ENCODE results near the gene TUBA8.

TUBA8 gene

GRCh38 chr22:18067121-18067520, 43.5 kb upstream of the TUBA8 start:
- H3K4me3 ChIP-seq (ENCODE audit: low read depth, low read length, poor library complexity, severe bottlenecking), result no peak overlapping the region
- H3K79me2 ChIP-seq (ENCODE audit: insufficient read depth, low read length), result no peaks in the 10 kb centered on the region
- H4K20me1 ChIP-seq (ENCODE audit: insufficient read depth, low read length), result no peaks in the 10 kb centered on the region
- peaks cover 4% of the 10 kb centered on the region; the same call in 1 of the 2 replicates for H3K27me3 ChIP-seq (ENCODE audit: insufficient read depth, low read length)
- peak overlapping the region; percentile 51 for H3K27ac ChIP-seq (ENCODE audit: low read depth, low read length, poor library complexity, severe bottlenecking)
- H2AFZ ChIP-seq (ENCODE audit: low read length), result no peak overlapping the region
- H3K9ac ChIP-seq (ENCODE audit: low read length), result no peak overlapping the region
- H3K9me2 ChIP-seq (ENCODE audit: low read depth, low read length), result no peaks in the 10 kb centered on the region
- peaks cover 21% of the 10 kb centered on the region for H3K4me1 ChIP-seq (ENCODE audit: insufficient read depth, low read length, severe bottlenecking)
- no peak for TF ChIP-seq EZH2 (IDR thresholded peaks at IDR 0.05; ENCODE audit: borderline replicate concordance, low read length)
- TF ChIP-seq CTCF (IDR thresholded peaks at IDR 0.05; ENCODE audit: low read length), result no peak
- no peaks in the 10 kb centered on the region for H3K36me3 ChIP-seq (ENCODE audit: insufficient read depth, low read length)
- no peak overlapping the region for H3K4me2 ChIP-seq (ENCODE audit: low read length)
- H3F3A ChIP-seq (ENCODE audit: insufficient read depth, low read length), result no peaks in the 10 kb centered on the region
- no peaks in the 10 kb centered on the region for H3K9me3 ChIP-seq (ENCODE audit: low read length)

- Histone ChIP-seq H3K9me2 (ENCODE audit: low read depth, low read length) (no peaks in the 10 kb centered on the region), H3K27me3 (ENCODE audit: insufficient read depth, low read length) (peaks cover 3% of the 10 kb centered on the region; the same call in 1 of the 2 replicates), H2AFZ (ENCODE audit: low read length) (no peak overlapping the region), H4K20me1 (ENCODE audit: insufficient read depth, low read length) (no peaks in the 10 kb centered on the region), H3K36me3 (ENCODE audit: insufficient read depth, low read length) (no peaks in the 10 kb centered on the region), H3F3A (ENCODE audit: insufficient read depth, low read length) (no peaks in the 10 kb centered on the region), H3K27ac (ENCODE audit: low read depth, low read length, poor library complexity, severe bottlenecking) (no peak overlapping the region), H3K79me2 (ENCODE audit: insufficient read depth, low read length) (no peaks in the 10 kb centered on the region), H3K4me1 (ENCODE audit: insufficient read depth, low read length, severe bottlenecking) (peaks cover 21% of the 10 kb centered on the region), H3K9me3 (ENCODE audit: low read length) (no peaks in the 10 kb centered on the region), H3K4me2 (ENCODE audit: low read length) (no peak overlapping the region), H3K4me3 (ENCODE audit: low read depth, low read length, poor library complexity, severe bottlenecking) (no peak overlapping the region), H3K9ac (ENCODE audit: low read length) (no peak overlapping the region)
- TF ChIP-seq EZH2 (IDR thresholded peaks at IDR 0.05; ENCODE audit: borderline replicate concordance, low read length), result no peak
These were observed 42.9 kb upstream of the TUBA8 start for GRCh38 chr22:18067548-18068341.

- Histone ChIP-seq H3F3A (ENCODE audit: insufficient read depth, low read length) (no peaks in the 10 kb centered on the region), H3K36me3 (ENCODE audit: insufficient read depth, low read length) (no peaks in the 10 kb centered on the region), H3K9ac (ENCODE audit: low read length) (no peak overlapping the region), H3K4me2 (ENCODE audit: low read length) (no peak overlapping the region), H3K79me2 (ENCODE audit: insufficient read depth, low read length) (no peaks in the 10 kb centered on the region), H3K9me2 (ENCODE audit: low read depth, low read length) (no peaks in the 10 kb centered on the region), H3K9me3 (ENCODE audit: low read length) (no peaks in the 10 kb centered on the region), H3K4me3 (ENCODE audit: low read depth, low read length, poor library complexity, severe bottlenecking) (no peak overlapping the region), H3K27ac (ENCODE audit: low read depth, low read length, poor library complexity, severe bottlenecking) (no peak overlapping the region), H2AFZ (ENCODE audit: low read length) (no peak overlapping the region), H4K20me1 (ENCODE audit: insufficient read depth, low read length) (no peaks in the 10 kb centered on the region), H3K27me3 (ENCODE audit: insufficient read depth, low read length) (no peaks in the 10 kb centered on the region), H3K4me1 (ENCODE audit: insufficient read depth, low read length, severe bottlenecking) (peaks cover 21% of the 10 kb centered on the region)
- TF ChIP-seq CTCF (IDR thresholded peaks at IDR 0.05; ENCODE audit: low read length) (no peak), EZH2 (IDR thresholded peaks at IDR 0.05; ENCODE audit: borderline replicate concordance, low read length) (no peak)
These were observed 42.1 kb upstream of the TUBA8 start for GRCh38 chr22:18068381-18068988.
